HFFc6 (cell line): Measurements from ENCODE around the gene CCDC197. TPM values are rescaled to one million over a fixed set of nuclear protein-coding genes. Genes with fewer than 3 reads are reported as not detected.

Source experiments
- DNase-seq: peaks from one replicate; pipeline ENCODE4 v3.0.0-alpha.2; 2018
- H3K27ac Mint-ChIP-seq: 2 replicates; pipeline ENCODE4 v1.8.0; 2020; ENCODE audit warnings: mild to moderate bottlenecking, mixed read lengths
- H3K27me3 Mint-ChIP-seq: 2 replicates; pipeline ENCODE4 v1.8.0; 2021; ENCODE audit warnings: mild to moderate bottlenecking, moderate library complexity, mixed read lengths; ENCODE audit not compliant: insufficient read depth
- H3K36me3 Mint-ChIP-seq: 2 replicates; pipeline ENCODE4 v1.8.0; 2021; ENCODE audit warnings: low read depth, mixed read lengths
- H3K4me1 Mint-ChIP-seq: 2 replicates; pipeline ENCODE4 v1.8.0; 2020; ENCODE audit warnings: low read depth, mixed read lengths
- H3K4me3 Mint-ChIP-seq: 2 replicates; pipeline ENCODE4 v1.8.0; 2020; ENCODE audit warnings: mild to moderate bottlenecking, moderate library complexity, mixed read lengths
- H3K9me3 Mint-ChIP-seq: 2 replicates; pipeline ENCODE4 v1.8.0; 2020; ENCODE audit warnings: mild to moderate bottlenecking, mixed read lengths
- CTCF ChIP-seq: fragments of 200-600 bp; sonication (generic); IDR thresholded peaks from 2 replicates; pipeline ENCODE4 v1.5.0; 2021; ENCODE audit warnings: antibody characterized with exemption, mild to moderate bottlenecking
- total RNA-seq, 6 experiments: library from RNA; stranded (reverse); fragmentation: NEBNext Ultra II Directional; extraction: Animal tissue kit (Norgen Biotek cat#: 25700); gene quantifications; 2 replicates in 1 of 6; 3 replicates in 5 of 6; pipeline ENCODE4 v1.2.3, GENCODE V29; 2021

The CCDC197 gene
- total RNA-seq, 6 experiments from 2014 or later = not detected

GRCh38 chr14:94029265-94029664 is 32.2 kb downstream of the CCDC197 start:
- no peak overlapping the region for H3K27ac Mint-ChIP-seq
- H3K36me3 Mint-ChIP-seq = no peaks in the 10 kb centered on the region
- H3K9me3 Mint-ChIP-seq = no peaks in the 10 kb centered on the region
- H3K4me1 Mint-ChIP-seq = peaks cover 7% of the 10 kb centered on the region
- DNase-seq = no peak
- TF ChIP-seq CTCF = no peak
- no peaks in the 10 kb centered on the region; the same call in 1 of the 2 replicates for H3K27me3 Mint-ChIP-seq
- H3K4me3 Mint-ChIP-seq = no peak overlapping the region

DNA sequence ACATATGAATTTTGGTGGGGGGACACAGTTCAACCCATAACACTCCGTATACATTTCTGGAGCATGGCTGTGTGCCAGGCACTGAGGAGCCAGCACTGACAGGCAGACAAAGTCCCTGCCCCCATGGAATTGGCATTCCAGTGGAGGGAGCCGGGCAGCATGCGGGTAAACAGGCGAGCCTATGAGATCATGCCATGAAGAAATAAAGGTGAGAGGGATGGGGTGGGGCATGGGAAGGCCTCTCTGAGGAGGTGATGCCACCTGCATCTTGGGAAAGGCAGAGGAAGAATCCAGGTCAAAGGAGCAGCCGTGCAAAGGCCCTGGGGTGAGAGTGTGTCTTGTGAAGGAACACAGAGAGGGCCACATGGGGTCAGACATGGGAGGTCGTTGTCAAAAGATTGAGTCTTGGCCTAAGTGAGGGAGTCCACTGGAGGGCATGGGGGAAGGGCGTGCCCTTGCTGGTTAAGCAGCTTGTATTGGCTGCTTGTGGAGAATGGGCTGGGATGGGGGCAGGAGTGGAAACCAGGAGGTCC is 32.6 kb downstream of the CCDC197 start:
- TF ChIP-seq CTCF = no peak
- Mint-ChIP-seq H3K27me3 (no peaks in the 10 kb centered on the region; the same call in 1 of the 2 replicates), H3K9me3 (no peaks in the 10 kb centered on the region), H3K4me3 (no peak overlapping the region), H3K4me1 (peaks cover 7% of the 10 kb centered on the region), H3K27ac (no peak overlapping the region), H3K36me3 (no peaks in the 10 kb centered on the region)
- DNase-seq = no peak

- no peak overlapping the region for H3K27ac Mint-ChIP-seq
These were observed 33.5 kb downstream of the CCDC197 start for GRCh38 chr14:94030571-94030970.

GRCh38 chr14:94031161-94031882 is 34.2 kb downstream of the CCDC197 start:
- Mint-ChIP-seq H3K36me3 (no peaks in the 10 kb centered on the region), H3K4me1 (no peaks in the 10 kb centered on the region; the same call in 1 of the 2 replicates), H3K4me3 (no peak overlapping the region), H3K27me3 (no peaks in the 10 kb centered on the region; the same call in 1 of the 2 replicates), H3K9me3 (no peaks in the 10 kb centered on the region), H3K27ac (no peak overlapping the region)
- TF ChIP-seq CTCF = no peak
- DNase-seq = no peak

More at GRCh38 chr14:94030571-94030970, 33.5 kb downstream of the CCDC197 start:
- DNase-seq = no peak
- Mint-ChIP-seq H3K4me3 (no peak overlapping the region), H3K9me3 (no peaks in the 10 kb centered on the region), H3K4me1 (peaks cover 6% of the 10 kb centered on the region), H3K27me3 (no peaks in the 10 kb centered on the region; the same call in 1 of the 2 replicates), H3K36me3 (no peaks in the 10 kb centered on the region)
- TF ChIP-seq CTCF = no peak

DNA sequence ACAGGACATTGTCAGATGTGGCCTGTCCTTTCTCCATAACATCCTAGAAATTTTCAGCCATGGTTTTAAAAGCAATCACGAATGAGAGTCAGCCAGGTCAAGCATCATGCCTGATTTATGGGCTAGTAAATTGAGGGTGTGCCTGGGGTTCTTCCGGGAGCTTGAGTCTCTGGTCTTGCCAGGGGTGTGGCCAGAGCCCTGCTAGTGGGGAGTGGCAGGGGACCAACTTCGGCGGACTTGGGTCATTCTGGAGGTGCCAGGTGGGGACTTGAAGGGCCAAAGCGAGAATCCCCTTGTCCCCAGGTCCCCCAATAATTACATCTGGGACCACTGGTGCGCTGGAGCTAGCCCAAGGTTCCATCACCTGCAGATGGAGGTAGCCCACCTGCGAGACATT is 34.8 kb downstream of the CCDC197 start:
- DNase-seq = no peak
- Mint-ChIP-seq H3K36me3 (no peaks in the 10 kb centered on the region), H3K27ac (no peak overlapping the region), H3K4me3 (no peak overlapping the region), H3K27me3 (no peaks in the 10 kb centered on the region; the same call in 1 of the 2 replicates), H3K9me3 (no peaks in the 10 kb centered on the region), H3K4me1 (peaks cover 5% of the 10 kb centered on the region)
- TF ChIP-seq CTCF = no peak
